DND-41 (cell line): Measurements from ENCODE around the gene TSPAN11.

Experiments
- CTCF ChIP-seq: IDR thresholded peaks from 2 replicates; pipeline ENCODE4 v1.5.1; 2012; ENCODE audit warnings: borderline replicate concordance, low read length, moderate library complexity, mild to moderate bottlenecking; ENCODE audit not compliant: poor library complexity, severe bottlenecking; ENCODE audit errors: extremely low read depth
- EZH2 ChIP-seq: IDR thresholded peaks from 3 replicates; pipeline ENCODE4 v1.6.1; 2012; ENCODE audit warnings: borderline replicate concordance, low read depth, mild to moderate bottlenecking, moderate library complexity, low read length, inconsistent platforms; ENCODE audit not compliant: severe bottlenecking

GRCh38 chr12:31026202-31026601, 99.7 kb downstream of the TSPAN11 start:
- TF ChIP-seq EZH2: no peak
- TF ChIP-seq CTCF: no peak
